ENCODE data around the gene NUDT7. TPM values are rescaled to one million over a fixed set of nuclear protein-coding genes. Genes with fewer than 3 reads are reported as not detected.

The NUDT7 gene
- total RNA-seq, 1 experiment from 2014 or later, result 5.2 TPM

DNA sequence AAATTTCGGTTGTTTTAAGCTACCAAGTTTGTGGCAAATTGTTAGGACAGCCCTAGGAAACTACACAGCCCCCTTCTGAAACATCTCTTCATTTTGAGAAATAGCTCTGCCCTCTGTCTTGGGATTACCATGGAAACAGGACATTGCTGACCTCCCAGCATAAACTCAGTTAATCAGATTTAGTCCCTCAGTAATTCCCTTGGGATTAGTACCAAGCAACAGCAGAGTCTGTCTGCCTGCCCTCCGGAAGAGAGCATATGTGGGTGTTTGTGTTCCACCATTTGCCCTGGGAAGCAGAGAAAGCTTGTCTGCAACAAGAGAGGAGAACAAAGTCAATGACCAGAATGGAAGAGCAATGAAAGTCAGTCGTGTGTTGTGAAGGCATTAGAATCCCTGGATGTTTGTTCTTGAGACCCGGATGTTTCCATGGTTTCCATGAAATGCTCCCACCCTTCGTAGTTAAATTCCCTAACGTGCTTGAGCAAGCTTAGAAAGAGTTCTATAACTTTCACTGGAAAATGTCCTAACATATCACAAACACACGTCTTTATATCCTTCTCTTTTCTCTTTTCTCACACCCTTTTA lies 26.2 kb downstream of the NUDT7 start:
- intact Hi-C loops (cut with micrococcal nuclease), result no loop called here
- no peaks in the 10 kb centered on the region for H3K4me1 ChIP-seq (ENCODE audit: control insufficient read depth in 1 of 2, insufficient read depth in 2 of 2, low read length in 2 of 2)
- ChIA-PET POLR2A (no interaction called here), CTCF (no interaction called here), RAD21 (ENCODE audit: low non-redundant PET in 1 of 2, low total read pairs in 2 of 2, uncharacterized antibody in 2 of 2, unreplicated experiment in 2 of 2) (no interaction called here)
- H3K9me2 ChIP-seq (ENCODE audit: insufficient read depth), result no peaks in the 10 kb centered on the region
- ATAC-seq (no peak), DNase-seq (ENCODE audit: low read depth, low spot score) (no peak)
- H2AFZ ChIP-seq (ENCODE audit: low read depth, low read length, poor library complexity, severe bottlenecking), result no peak overlapping the region
- no peak overlapping the region for H3K27ac ChIP-seq (ENCODE audit: low read depth, low read length)
- no peak overlapping the region for H3K4me2 ChIP-seq (ENCODE audit: low read length)
- H3K4me3 ChIP-seq (replicated peaks in 1 of 2; ENCODE audit: low read depth in 1 of 2, low read length in 2 of 2), result no peak overlapping the region
- no TSS peak for BruUV-seq (replicated peaks)
- H3K27me3 ChIP-seq (ENCODE audit: insufficient read depth, low read length), result peaks cover 58% of the 10 kb centered on the region
- no peaks in the 10 kb centered on the region for H3K9me3 ChIP-seq (ENCODE audit: control insufficient read depth in 1 of 2, insufficient read depth in 1 of 2, low read depth in 1 of 2, low read length in 2 of 2)
- no peaks in the 10 kb centered on the region for H4K20me1 ChIP-seq (ENCODE audit: insufficient read depth)
- H3K36me3 ChIP-seq (ENCODE audit: control insufficient read depth in 1 of 2, insufficient read depth in 2 of 2, low read length in 2 of 2), result no peaks in the 10 kb centered on the region
- TF ChIP-seq, protein P1, sequence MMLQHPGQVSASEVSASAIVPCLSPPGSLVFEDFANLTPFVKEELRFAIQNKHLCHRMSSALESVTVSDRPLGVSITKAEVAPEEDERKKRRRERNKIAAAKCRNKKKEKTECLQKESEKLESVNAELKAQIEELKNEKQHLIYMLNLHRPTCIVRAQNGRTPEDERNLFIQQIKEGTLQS (IDR thresholded peaks at IDR 0.05), result no peak
- TF ChIP-seq, protein P2, sequence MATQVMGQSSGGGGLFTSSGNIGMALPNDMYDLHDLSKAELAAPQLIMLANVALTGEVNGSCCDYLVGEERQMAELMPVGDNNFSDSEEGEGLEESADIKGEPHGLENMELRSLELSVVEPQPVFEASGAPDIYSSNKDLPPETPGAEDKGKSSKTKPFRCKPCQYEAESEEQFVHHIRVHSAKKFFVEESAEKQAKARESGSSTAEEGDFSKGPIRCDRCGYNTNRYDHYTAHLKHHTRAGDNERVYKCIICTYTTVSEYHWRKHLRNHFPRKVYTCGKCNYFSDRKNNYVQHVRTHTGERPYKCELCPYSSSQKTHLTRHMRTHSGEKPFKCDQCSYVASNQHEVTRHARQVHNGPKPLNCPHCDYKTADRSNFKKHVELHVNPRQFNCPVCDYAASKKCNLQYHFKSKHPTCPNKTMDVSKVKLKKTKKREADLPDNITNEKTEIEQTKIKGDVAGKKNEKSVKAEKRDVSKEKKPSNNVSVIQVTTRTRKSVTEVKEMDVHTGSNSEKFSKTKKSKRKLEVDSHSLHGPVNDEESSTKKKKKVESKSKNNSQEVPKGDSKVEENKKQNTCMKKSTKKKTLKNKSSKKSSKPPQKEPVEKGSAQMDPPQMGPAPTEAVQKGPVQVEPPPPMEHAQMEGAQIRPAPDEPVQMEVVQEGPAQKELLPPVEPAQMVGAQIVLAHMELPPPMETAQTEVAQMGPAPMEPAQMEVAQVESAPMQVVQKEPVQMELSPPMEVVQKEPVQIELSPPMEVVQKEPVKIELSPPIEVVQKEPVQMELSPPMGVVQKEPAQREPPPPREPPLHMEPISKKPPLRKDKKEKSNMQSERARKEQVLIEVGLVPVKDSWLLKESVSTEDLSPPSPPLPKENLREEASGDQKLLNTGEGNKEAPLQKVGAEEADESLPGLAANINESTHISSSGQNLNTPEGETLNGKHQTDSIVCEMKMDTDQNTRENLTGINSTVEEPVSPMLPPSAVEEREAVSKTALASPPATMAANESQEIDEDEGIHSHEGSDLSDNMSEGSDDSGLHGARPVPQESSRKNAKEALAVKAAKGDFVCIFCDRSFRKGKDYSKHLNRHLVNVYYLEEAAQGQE (IDR thresholded peaks at IDR 0.05; ENCODE audit: low read depth), result no peak
- no peak for TF ChIP-seq ZFX (IDR thresholded peaks at IDR 0.05)
- no peak for TF ChIP-seq CEBPB (IDR thresholded peaks at IDR 0.05; ENCODE audit: low read depth)
- TF ChIP-seq, protein P3, sequence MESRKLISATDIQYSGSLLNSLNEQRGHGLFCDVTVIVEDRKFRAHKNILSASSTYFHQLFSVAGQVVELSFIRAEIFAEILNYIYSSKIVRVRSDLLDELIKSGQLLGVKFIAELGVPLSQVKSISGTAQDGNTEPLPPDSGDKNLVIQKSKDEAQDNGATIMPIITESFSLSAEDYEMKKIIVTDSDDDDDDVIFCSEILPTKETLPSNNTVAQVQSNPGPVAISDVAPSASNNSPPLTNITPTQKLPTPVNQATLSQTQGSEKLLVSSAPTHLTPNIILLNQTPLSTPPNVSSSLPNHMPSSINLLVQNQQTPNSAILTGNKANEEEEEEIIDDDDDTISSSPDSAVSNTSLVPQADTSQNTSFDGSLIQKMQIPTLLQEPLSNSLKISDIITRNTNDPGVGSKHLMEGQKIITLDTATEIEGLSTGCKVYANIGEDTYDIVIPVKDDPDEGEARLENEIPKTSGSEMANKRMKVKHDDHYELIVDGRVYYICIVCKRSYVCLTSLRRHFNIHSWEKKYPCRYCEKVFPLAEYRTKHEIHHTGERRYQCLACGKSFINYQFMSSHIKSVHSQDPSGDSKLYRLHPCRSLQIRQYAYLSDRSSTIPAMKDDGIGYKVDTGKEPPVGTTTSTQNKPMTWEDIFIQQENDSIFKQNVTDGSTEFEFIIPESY (IDR thresholded peaks at IDR 0.05; ENCODE audit: extremely low read depth, insufficient replicate concordance, low read length), result no peak
- TF ChIP-seq EGR1 (IDR thresholded peaks at IDR 0.05; ENCODE audit: low read depth), result no peak
- TF ChIP-seq ZNF274 (IDR thresholded peaks at IDR 0.05; ENCODE audit: low read depth, low read length), result no peak
- TF ChIP-seq, protein P4, sequence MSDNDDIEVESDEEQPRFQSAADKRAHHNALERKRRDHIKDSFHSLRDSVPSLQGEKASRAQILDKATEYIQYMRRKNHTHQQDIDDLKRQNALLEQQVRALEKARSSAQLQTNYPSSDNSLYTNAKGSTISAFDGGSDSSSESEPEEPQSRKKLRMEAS (IDR thresholded peaks at IDR 0.05), result no peak
- TF ChIP-seq, protein P5, sequence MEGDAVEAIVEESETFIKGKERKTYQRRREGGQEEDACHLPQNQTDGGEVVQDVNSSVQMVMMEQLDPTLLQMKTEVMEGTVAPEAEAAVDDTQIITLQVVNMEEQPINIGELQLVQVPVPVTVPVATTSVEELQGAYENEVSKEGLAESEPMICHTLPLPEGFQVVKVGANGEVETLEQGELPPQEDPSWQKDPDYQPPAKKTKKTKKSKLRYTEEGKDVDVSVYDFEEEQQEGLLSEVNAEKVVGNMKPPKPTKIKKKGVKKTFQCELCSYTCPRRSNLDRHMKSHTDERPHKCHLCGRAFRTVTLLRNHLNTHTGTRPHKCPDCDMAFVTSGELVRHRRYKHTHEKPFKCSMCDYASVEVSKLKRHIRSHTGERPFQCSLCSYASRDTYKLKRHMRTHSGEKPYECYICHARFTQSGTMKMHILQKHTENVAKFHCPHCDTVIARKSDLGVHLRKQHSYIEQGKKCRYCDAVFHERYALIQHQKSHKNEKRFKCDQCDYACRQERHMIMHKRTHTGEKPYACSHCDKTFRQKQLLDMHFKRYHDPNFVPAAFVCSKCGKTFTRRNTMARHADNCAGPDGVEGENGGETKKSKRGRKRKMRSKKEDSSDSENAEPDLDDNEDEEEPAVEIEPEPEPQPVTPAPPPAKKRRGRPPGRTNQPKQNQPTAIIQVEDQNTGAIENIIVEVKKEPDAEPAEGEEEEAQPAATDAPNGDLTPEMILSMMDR (IDR thresholded peaks at IDR 0.05 in 2 of 3, conservative IDR thresholded peaks at IDR 0.05 in 1 of 3; ENCODE audit: borderline replicate concordance in 1 of 3, insufficient read depth in 1 of 3, low read depth in 2 of 3, low read length in 2 of 3), result no peak
- no peak for TF ChIP-seq YY1 (IDR thresholded peaks at IDR 0.05; ENCODE audit: extremely low read depth, insufficient replicate concordance, low read depth, low read length)
- no peak for TF ChIP-seq EZH2phosphoT487 (IDR thresholded peaks at IDR 0.05; ENCODE audit: borderline replicate concordance)
- no peak for TF ChIP-seq ELF1 (IDR thresholded peaks at IDR 0.05; ENCODE audit: borderline replicate concordance, low read depth)
- no peak for TF ChIP-seq POLR2AphosphoS5 (IDR thresholded peaks at IDR 0.05; ENCODE audit: low read depth, low read length)
- TF ChIP-seq SIN3A (IDR thresholded peaks at IDR 0.05; ENCODE audit: low read depth), result no peak
- H3K9ac ChIP-seq (ENCODE audit: low read length), result no peak overlapping the region
- no peaks in the 10 kb centered on the region for H3K79me2 ChIP-seq (ENCODE audit: insufficient read depth, low read length)
